H54 (cell line): ENCODE measurements around the gene ATG10.
"Not testable (repeated sequence)": the region's sequence is repeated elsewhere in the genome, so short reads cannot be mapped to it uniquely, and the experiment has no call there.

Experiments
- DNase-seq: peaks from one replicate; pipeline ENCODE4 v3.0.0; 2011; ENCODE audit warnings: low spot score, mixed read lengths; ENCODE audit not compliant: insufficient read length
- FAIRE-seq: peaks from 3 replicates; lab custom pipeline; 2011; peaks lifted over from hg19 to GRCh38; lab: Jason Lieb, UNC
- POLR2A ChIP-seq: IDR thresholded peaks from 2 replicates; pipeline ENCODE4 v1.6.1; 2011; ENCODE audit warnings: low read depth, mild to moderate bottlenecking, low read length

The ATG10 gene

DNA sequence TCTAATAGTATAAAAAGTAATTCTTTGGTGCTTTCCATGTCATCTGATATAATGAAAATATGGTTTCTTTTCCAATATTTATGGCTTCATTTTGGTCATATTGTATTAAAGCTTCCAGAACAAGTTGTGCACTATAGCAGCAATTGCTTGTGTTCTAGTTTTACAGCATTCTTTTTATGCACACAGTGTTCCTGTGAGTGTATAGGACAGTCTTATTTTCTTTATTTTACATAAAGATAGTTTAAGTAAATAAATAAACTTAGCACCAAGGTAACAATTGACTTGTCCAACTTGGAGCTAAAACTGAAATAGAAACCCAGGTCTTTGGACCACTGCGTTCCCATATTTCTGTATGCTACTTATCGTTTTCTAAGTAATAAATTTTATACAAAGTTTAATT lies 38.9 kb downstream of the ATG10 start:
- FAIRE-seq (no peak), DNase-seq (no peak)
- TF ChIP-seq POLR2A, result no peak

DNA sequence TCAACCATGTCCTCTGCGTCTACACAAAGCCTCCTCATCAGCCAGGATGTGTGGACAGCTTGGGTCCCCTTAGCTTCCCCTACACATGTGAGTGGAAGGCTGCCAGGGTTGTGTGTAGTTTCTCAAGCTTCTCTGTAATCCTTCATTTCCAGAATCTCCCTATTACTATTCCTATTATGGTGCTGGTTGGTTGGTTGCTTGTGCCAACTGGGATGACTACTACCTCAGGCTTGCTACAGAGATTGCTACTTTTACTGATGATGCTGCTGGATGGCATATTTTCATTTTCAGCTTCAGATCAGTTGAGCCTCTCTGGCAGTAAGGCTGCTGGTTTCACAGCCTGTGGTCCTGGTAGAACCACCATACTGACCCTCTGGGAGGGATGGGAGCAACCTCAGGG lies 39.9 kb downstream of the ATG10 start:
- FAIRE-seq, result peak; percentile 41
- no peak for TF ChIP-seq POLR2A

DNA sequence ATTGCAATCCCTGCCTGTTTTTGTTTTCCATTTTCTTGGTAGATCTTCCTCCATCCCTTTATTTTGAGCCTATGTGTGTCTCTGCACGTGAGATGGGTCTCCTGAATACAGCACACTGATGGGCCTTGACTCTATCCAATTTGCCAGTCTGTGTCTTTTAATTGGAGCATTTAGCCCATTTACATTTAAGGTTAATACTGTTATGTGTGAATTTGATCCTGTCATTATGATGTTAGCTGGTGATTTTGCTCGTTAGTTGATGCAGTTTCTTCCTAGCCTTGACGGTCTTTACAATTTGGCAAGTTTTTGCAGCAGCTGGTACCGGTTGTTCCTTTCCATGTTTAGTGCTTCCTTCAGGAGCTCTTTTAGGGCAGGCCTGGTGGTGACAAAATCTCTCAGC lies 42.8 kb downstream of the ATG10 start:
- not testable (repeated sequence) for FAIRE-seq, DNase-seq

More for the DNA sequence above, 39.9 kb downstream of the ATG10 start:
- DNase-seq, result no peak

DNA sequence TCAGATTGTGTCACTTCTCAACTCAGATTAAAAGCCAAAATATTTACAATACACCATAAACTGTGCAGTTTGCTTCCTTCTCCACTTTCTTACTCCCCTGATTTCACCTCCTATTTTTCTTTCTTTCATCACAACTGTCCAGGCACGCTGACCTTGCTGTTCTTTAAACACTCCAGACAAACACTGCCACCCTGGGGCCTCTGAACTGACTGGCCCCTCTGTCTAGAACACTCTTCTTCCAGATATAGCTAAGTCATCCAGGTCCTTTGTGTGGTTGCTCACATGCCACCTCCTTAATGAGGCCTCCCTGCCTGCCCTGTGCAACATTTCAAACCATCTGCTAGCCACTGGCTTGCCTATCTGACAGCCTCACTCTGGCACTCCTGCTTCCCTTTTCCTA lies 46.6 kb downstream of the ATG10 start:
- no peak for DNase-seq
- no peak for TF ChIP-seq POLR2A
- peak; percentile 57 for FAIRE-seq

DNA sequence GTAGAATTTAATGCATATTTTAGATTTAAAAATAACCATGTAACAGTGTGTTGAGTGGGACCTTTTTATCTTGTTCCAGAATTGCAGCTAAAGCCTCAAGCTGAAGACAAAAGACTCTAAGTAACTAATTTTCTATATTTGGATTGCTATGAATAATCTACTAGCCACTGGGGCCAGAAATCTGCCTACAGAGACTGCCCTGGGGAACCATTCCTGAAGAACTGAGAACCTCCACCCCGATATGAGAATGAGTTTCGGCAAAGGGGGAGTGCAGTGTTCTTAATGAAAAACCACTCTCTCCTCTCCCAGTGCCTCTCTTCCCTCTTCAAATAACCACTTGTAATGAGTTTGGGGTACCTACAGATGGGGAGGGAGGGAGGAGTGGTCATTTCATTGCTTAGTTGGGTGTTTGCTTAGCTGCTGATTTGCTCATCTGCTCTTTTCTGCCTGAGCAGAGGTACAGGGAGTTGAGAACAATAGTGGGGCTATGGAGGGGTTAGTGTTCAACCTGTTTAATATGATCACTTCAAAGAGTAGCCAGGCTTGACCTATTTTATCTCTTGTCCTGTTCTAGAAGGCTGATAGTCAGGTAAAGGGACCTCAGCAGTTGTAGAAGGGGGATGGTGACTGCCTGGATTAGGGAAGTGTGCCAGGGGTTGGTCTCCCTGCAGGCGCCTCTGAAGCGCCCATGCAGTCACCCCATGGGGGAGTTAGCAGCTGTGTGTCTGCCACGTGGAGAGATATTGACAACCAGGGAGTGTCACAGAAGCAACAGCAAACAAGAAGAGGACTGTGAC lies 47.7 kb downstream of the ATG10 start:
- FAIRE-seq, result no peak

DNA sequence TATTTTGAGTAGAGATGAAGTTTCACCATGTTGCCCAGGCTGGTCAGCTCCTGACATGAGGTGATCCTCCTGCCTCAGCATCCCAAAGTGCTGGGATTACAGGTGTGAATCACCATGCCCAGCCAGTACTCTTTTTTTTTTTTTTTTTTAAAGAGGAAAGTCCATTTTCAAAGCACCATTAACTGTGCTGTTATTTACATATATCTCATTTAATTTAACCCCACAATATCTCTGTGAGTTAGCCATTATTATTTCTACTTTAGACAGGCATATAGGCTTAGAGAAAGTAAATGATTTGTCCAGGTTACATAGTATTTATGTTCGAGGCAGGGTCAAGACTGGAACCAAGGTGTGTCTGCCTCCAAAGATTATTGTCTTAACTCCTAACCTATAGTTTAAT lies 50.7 kb downstream of the ATG10 start:
- no peak for TF ChIP-seq POLR2A
- no peak for DNase-seq
- FAIRE-seq, result no peak

More for the DNA sequence above, 47.7 kb downstream of the ATG10 start:
- no peak for TF ChIP-seq POLR2A
- DNase-seq, result no peak

DNA sequence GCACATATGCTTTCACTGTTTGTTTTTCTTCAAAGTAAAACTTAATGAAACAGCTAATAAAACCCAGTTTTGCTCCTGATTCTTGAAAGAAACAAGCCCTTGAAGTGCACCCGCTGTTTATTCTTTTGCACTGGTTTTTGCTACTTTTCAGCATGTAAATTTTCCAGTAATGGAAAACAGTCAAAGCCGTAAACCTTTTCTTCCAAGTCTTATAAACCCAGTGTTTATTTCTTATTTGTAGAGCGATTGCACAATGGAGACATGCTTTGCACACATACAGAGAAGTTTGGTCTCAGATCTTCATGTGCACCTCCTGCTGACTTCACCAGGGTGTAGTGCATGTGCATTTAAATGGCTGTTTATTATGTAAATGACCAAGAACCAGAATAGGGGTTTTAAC lies 51.8 kb downstream of the ATG10 start:
- DNase-seq (no peak), FAIRE-seq (no peak)
- no peak for TF ChIP-seq POLR2A

DNA sequence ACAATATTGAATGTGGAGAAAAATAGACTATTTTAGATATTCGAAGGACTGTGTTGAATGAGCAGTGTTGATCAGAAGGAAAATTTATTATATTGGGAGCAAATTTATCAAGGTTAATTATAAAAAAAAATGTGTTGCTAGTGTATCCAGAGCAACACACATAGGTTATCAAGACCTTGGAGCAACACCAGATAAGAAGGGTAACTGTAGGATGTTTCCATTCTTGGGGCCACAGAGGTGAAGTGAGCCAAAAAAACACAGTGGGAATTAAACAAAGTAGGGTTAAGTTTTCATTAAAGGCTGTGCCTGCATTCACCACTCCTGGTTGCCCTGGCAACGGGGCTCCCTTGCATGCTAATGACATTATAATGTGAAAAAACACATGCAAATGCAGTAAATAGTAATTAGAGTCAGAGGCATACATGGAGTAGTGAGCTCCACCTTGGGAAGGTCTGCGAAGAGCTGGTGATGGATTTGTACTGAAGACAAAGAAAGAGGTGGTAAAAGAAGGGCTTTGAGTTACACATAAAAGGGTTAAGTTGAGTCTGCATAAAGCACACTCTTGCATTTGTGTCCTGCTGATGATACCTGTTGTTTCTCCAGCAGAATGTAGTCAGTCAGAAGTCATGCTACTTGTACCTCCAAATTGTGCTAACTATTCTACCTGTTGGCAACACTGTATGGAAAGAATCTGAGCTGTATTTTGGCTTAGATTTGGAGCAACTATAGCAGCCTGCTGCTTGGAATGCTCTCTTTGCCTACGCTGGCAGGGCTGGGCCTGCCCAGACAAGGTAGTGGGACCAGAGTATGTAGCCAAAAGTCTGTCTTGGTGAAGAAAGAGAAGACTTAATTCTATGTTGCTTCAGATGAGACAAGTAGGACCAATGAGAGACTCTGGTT lies 59.6 kb downstream of the ATG10 start:
- no peak for FAIRE-seq
- no peak for TF ChIP-seq POLR2A
- no peak for DNase-seq

DNA sequence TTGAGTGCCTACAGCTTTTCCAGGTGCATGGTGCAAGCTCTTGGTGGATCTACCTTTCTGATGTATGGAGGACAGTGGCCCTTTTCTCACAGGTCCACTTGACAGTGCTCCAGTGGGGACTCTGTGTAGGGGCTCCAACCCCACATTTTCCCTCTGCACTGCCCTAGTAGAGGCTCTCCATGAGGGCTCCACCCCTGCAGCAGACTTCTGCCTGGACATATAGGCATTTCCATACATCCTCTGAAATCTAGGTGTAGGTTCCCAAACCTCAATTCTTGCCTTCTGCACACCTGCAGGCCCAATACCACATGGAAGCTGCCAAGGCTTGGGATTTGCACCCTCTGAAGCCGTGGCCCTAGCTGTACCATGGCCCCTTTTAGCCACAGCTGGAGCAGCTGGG lies 71.1 kb downstream of the ATG10 start:
- FAIRE-seq, result not testable (repeated sequence)

DNA sequence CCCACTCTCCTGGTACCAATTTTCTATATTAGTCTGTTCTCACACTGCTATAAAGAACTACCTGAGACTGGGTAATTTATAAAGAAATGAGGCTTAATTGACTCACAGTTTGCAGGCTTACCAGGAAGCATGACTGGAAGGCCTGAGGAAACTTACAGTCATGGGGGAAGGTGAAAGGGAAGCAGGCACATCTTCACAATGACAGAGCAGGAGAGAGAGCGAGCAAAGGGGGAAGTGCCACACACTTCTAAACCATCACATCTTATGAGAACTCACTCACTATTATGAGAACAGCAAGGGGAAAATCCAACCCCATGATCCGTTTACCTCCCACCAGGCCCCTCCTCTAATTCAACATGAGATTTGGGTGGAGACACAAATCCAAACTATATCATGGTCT lies 72.2 kb downstream of the ATG10 start:
- no peak for TF ChIP-seq POLR2A
- DNase-seq, result no peak
- no peak for FAIRE-seq

More for the DNA sequence above, 71.1 kb downstream of the ATG10 start:
- DNase-seq, result not testable (repeated sequence)

DNA sequence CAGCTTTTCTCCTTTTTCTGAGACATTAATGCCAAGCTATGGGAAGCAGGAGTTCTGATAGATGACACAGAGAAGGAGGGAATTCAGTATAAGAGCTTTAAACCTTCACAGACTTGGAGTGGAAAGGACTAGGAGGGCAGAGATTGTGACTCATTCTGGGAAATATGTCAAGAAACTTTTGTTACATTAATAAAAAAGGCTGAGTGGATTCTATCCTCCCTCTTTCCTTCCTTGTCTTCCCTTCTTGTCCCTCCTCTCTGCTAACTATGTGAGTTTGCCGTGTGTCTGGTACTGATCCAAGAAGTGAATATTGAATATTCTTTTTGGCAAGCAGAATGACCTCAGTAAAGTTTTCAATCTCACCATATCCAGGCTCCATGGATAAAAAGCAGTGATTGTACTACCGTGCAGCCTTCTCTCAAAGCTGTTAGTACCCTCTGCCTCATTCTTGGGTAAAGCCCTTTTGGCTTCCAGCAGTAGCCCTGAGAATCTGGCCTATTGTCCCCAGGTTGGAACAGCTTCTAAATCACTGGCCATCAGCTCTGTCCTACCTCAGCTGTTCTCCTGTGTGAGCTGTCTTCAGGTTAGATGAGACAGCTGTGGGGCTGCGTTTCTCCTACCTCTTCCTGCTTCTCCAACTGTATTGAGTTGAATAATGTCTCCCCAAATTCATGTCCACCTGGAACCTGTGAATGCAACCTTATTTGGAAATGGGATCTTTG lies 73.9 kb downstream of the ATG10 start:
- FAIRE-seq, result peak; percentile 83
- no peak for TF ChIP-seq POLR2A
- peak; percentile 12 for DNase-seq

DNA sequence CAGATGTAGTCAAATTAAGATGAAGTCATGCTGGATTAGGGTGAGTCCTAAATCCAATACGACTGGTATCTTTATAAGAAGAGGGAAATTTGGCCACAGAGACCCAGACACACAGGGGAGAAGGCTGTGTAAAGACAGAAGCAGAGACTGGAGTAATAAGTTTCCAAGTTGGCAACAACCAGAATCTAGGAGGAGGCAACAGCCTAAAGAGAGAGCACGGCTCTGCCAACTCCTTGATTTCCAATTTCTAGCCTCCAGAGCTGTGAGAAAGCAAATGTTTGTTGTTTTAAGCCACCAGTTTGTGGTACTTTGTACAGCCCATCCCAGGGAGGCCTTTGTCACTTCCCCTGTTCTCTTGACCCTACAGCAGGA lies 74.4 kb downstream of the ATG10 start:
- TF ChIP-seq POLR2A, result no peak
- FAIRE-seq (no peak), DNase-seq (no peak)

DNA sequence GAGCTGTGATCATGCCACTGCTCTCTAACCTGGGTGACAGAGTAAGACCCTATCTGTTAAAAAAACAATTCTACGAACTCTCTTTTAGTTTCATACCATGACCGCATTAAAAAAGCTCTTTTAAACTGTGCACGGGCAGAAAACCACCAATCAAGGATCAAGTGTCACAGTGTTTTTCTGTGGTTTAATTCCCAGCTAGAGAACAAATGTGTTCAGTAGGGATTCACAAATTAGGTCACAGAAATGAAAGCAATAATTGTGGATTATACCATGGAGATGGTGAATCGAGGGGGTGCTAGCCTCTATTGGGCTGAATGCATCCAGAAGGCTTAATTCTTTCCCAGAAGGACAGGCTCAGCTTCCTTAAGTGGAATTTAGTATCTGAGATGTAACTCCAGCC lies 79.1 kb downstream of the ATG10 start:
- DNase-seq (no peak), FAIRE-seq (no peak)
- TF ChIP-seq POLR2A, result no peak
